HG02798 (cell line): ENCODE results near the gene PPP5C.
"Not testable (repeated sequence)": the region's sequence is repeated elsewhere in the genome, so short reads cannot be mapped to it uniquely, and the experiment has no call there.

Experiments used
- ATAC-seq: cut with Tn5 transposase; IDR thresholded peaks from one replicate; pipeline ENCODE4 v1.9.1; 2021; ENCODE audit warnings: mild to moderate bottlenecking; ENCODE audit not compliant: unreplicated experiment, poor library complexity

Gene PPP5C, protein sequence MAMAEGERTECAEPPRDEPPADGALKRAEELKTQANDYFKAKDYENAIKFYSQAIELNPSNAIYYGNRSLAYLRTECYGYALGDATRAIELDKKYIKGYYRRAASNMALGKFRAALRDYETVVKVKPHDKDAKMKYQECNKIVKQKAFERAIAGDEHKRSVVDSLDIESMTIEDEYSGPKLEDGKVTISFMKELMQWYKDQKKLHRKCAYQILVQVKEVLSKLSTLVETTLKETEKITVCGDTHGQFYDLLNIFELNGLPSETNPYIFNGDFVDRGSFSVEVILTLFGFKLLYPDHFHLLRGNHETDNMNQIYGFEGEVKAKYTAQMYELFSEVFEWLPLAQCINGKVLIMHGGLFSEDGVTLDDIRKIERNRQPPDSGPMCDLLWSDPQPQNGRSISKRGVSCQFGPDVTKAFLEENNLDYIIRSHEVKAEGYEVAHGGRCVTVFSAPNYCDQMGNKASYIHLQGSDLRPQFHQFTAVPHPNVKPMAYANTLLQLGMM

DNA sequence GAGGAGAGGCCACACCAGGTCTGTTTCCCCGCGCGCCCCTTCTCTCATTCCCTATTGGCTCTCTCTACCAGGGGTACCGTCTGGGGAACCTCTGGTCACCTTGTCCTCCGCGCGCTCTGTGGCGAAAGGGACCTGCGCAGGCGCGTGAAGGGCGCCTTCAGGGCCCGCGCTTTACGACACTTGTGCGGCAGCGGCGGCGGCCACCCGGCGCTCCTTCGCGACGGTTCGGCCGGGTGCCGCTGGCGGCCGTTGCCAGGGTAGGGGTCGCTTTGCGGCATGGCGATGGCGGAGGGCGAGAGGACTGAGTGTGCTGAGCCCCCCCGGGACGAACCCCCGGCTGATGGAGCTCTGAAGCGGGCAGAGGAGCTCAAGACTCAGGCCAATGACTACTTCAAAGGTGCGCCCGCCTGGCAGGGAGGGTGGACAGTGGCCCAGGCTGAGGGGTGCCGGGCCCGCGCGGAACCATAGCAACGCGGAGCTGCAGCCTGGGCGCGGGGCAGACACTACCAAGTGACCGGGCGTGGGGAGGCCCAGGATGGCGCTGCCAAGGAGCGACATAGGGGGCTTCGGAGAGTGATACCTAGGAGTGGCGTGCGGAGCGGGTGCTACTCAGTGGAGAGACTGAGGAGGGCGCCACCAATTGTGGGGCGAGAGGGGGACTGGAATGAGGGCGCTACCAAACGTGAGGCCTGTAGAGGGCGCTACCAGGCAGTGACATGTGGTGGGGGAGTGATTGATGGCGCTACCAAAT, at the start of gene PPP5C:
PPP5C (plus strand) TSS at position 267 of the 751 bp plus-strand sequence; CDS start at position 277, 10 bp downstream.
- peak; percentile 65 for ATAC-seq

DNA sequence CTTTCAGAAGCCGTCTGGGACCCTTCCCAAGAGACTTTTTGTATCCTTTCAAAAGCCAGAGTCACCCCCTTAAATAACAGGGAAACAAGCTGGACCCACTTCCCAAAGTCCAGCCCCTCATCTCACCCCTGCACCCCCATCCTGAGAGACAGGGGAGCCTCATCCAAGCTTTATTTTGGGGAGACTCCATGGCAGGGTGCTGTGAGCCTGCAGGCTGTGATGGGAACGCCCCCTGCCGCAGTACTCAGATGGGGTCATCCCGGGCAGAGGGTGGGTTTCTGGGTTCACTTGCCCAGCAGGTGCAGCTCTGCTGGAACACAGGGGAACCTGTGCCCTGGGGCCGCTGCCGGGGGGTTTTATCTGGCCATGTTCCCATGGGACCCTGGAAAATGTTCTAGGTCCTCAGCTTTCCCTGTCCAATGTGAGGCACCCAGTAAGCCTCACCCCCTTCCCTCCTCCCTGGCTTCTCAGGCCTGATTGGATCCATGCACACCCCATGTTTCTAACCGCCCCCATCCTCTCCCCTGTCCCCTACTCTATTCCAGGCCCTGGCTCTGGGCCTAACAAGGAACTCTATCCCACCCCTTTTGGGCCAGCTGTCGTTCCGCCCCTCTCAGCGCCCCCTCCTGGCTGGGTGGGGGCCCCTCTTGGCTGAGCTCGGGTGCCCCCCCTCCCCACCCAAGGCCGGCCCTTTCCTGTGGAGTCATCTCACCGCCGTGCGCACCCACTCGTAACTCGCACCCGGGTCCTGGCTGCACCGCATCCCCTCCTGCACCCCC, 49.0 kb upstream of the PPP5C start:
- no peak for ATAC-seq

- no peak for ATAC-seq
These were observed 48.3 kb upstream of the PPP5C start for GRCh38 chr19:46298479-46299003.

DNA sequence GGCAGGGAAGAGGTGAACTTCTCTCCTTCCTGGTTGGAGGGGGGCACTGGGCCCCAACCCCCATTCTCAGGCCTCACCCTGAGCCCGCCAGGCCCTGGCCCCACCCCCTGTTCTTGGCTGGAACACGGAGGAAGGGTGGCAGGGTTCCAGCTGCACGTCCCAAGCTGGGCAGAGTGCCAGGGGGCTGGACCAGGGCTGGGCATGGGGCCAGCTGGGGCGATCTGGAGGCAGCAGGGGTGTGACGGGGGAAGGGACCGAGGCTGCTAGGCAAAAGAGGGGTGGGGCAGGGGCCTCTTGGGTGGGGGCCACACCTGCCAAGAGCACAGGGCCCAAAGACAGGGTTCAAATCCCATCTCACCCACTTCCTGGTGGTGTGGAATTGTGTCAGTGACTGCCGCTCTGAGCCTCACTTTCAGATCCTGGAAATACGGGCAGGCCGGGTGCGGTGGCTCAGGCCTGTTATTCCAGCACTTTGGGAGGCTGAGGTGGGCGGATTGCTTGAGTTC, 47.8 kb upstream of the PPP5C start:
- ATAC-seq: no peak

DNA sequence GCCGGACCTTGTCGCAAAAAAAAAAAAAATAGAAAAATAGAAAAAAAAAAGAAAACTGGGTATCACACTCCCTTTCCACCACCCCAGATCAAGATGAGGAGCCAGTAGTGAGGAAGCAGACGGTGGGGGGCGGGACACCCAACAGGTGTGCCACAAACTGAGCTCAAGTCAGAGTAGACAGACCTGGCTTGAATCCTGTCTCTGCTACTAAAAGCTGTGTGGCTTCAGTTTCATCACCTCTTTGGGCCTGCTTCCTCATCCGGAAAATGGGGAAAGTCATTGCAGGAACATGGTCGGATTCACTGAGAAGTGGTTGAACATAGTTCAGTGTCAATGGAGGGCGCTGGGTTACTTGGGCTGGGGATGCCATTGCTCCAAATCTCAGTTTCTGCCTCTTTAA, 47.2 kb upstream of the PPP5C start:
- ATAC-seq: no peak

DNA sequence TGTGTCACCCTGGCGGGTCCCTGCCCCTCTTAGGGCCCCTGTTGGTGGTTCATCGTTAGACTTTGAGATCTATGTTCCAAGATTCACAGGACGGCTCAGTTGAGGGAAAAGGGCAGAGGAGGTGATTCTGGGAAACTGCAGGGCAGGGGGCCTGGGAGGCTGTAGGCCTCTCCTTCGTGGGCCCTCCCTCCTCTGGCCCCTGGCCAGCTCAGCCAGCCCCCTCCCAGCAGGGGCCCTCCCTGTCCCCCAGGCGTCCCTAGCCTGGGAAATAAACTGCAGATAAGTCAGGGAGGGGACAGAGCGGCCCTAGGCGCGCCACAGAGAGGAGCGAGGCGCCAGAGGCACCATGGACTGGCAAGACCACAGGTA, 43.6 kb upstream of the PPP5C start:
- no peak for ATAC-seq

- no peak for ATAC-seq
These were observed 43.0 kb upstream of the PPP5C start for GRCh38 chr19:46303691-46304397.

DNA sequence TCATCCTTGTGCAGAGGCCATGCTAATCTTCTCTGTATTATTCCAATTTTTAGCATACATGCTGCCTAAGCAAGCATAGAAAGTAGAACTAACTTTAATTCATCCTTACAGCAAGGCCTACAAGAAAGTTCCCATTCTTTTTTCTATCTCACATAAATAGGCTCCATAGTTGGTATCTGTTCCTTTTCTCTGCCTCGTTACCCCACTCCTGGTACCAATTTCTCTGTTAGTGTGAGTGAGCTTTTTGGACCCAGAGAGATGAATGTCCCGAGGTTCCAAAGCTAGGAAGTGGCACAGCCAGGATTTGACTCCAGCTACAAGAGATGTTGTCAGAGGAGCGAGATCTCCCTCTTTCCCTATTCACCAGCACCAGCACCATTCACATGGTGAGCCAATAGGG, 40.4 kb upstream of the PPP5C start:
- ATAC-seq: no peak

DNA sequence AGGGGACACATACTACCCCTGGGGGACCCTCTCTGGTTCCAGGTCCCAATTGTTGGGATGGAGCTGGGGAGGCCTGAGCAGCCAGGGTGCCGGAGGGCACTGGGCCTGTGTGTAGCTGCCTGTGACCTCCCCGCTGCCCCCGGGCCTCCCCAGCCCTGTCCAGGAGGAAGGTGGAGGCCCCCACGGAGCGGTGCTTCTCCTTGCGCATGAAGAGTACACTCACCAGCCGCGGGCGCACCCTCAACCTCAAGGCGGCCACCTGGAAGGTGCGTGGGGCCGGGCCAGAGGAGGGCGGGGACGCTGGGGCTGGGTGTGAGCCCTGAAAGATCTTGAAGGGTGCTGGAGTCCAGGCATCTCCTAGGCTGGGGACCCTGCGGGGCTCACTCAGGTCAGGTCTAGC, 38.4 kb upstream of the PPP5C start:
- ATAC-seq: no peak

- no peak for ATAC-seq
These were observed 37.8 kb upstream of the PPP5C start for GRCh38 chr19:46309056-46309455.

DNA sequence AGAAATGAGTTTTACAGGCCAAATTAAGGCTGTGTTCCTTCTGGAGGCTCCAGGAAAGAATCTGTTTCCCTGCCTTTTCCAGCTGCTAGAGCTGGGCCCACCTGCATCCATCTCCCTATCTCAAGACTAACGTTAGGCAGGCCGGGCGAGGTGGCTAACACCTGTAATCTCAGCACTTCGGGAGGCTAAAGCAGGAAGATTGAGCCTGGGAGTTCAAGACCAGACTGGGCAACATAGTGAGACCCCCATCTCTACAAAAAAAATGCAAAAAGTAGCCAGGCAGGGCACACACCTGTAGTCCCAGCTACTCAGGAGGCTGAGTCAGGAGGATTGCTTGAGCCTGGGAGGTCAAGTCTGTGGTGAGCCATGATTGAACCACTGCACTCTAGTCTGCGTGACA, 35.4 kb upstream of the PPP5C start:
- ATAC-seq: no peak

DNA sequence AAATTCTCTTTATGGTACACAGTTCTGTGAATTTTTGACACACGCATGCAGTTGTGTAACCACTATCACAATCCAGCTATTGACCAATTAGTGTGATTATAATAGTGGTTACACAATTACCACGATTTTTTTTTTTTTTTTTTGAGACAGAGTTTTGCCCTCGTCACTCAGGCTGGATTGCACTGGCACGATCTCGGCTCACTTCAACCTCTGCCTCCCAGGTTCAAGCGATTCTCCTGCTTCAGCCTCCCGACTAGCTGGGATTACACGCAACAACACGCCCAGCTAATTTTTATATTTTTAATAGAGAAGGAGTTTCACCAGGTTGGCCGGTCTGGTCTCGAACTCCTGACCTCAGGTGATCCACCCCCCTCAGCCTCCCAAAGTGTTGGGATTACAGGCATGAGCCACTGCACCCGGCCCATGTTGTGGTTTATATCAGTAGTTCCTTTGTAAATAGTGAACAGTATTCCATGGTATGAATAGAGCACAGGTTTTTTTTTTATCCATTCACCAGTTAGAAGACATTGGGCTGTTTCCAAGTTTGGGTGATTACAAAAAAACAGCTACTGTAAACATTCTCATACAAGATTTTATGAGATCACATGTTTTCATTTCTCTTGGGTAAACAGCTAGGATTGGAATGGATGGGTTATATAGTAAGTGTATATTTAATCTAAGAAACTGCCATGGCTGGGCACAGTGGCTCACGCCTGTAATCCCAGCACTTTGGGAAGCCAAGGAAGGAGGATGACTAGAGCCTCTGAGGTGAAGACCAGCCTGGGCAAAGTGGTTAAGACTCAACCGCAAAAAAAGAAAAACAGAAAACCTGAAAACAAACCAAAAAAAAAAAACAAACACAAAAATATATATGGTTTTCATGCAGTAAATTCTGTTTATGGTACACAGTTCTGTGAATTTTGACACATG, 33.1 kb upstream of the PPP5C start:
- ATAC-seq: not testable (repeated sequence)

- no peak for ATAC-seq
These were observed 29.5 kb upstream of the PPP5C start for GRCh38 chr19:46317339-46317738.

DNA sequence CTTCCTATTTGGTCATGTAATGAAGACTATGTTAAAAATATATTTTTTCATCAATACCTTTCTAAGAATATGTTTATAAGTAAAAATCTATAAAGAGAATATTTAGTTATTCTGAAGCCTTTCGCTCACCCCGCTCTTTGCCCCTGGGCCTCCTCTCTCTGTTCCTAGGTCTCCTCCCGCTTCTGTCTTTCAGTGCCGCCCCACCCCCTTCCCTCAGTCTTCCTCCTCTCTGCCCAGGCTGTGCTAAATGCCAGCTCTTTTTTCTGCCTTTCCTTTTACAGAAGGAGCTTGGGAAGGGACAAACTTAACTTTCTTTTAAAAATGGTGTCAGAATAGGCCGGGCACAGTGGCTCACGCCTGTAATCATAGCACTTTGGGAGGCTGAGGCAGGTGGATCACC, 27.3 kb upstream of the PPP5C start:
- ATAC-seq: no peak

GRCh38 chr19:46320559-46320958, 26.3 kb upstream of the PPP5C start:
- ATAC-seq: no peak

DNA sequence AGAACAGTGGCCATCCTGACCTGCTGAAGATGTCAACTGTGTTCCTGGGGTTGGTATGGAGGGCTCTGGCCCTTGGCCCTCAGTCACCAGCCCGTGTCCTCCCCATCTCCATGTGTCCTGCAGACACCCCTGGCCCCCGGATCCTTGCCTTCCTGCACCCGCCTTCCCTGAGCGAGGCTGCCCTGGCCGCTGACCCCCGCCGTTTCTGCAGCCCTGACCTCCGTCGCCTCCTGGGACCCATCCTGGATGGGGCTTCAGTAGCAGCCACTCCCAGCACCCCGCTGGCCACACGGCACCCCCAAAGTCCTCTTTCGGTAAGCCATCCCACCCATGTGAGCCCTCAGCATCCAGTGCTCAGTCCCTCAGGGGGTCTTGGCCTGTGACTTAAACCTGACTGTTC, 25.2 kb upstream of the PPP5C start:
- no peak for ATAC-seq

DNA sequence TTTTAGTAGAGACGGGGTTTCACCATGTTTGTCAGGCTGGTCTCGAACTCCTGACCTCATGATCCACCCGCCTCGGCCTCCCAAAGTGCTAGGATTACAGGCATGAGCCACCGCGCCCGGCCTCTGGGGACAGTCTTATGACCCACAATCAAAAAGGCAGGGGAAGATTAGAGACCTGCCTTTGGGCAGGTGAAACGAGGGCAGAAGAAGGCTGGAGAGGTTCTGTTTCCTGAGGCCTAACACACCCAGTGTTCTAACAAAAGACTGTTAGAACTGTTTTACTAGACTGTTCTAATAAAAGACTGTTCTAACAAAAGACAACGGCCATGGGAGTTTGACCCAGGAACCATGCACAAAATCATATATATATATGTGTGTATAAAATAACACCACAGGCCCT, 23.7 kb upstream of the PPP5C start:
- ATAC-seq: not testable (repeated sequence)

- ATAC-seq: no peak
These were observed 22.6 kb upstream of the PPP5C start for GRCh38 chr19:46324277-46324676.

DNA sequence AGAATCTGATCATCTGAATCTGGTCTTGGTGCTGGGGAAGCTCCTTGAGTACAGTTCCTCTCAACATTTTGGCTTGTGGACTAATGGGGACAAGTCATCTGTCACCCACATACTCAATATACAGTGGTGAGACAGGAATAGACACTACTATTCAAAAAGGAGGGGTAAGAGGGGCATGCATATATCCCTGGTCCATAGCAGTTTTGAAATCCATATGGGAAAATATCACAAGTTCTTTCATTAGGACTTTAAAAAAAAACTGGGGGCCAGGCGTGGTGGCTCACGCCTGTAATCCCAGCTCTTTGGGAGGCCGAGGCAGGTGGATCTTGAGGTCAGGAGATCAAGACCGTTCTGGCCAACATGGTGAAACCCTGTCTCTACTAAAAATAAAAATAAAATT, 20.3 kb upstream of the PPP5C start:
- ATAC-seq: no peak
